Muscle layer of colon (tissue), 2 donors: ENCODE data around the gene RPL5.

Source experiments
- H3K27ac ChIP-seq: one replicate; pipeline ENCODE4 v1.7.0; 2013; ENCODE audit warnings: low read depth, mild to moderate bottlenecking, low read length, moderate library complexity
- H3K27me3 ChIP-seq, 2 donors: one replicate each; pipeline ENCODE4 v1.7.0; 2013; ENCODE audit warnings: low read length in 2 of 2, mild to moderate bottlenecking in 2 of 2; ENCODE audit not compliant: insufficient read depth in 2 of 2, control insufficient read depth in 1 of 2
- H3K36me3 ChIP-seq: one replicate; pipeline ENCODE4 v1.7.0; 2013; ENCODE audit warnings: mild to moderate bottlenecking, low read length; ENCODE audit not compliant: insufficient read depth
- H3K4me1 ChIP-seq: one replicate; pipeline ENCODE4 v1.7.0; 2013; ENCODE audit warnings: mild to moderate bottlenecking, low read length; ENCODE audit not compliant: insufficient read depth
- H3K4me3 ChIP-seq, 2 donors: one replicate each; pipeline ENCODE4 v1.7.0; 2013; ENCODE audit warnings: low read length in 2 of 2, low read depth in 1 of 2, mild to moderate bottlenecking in 1 of 2, moderate library complexity in 1 of 2
- H3K9ac ChIP-seq: one replicate; pipeline ENCODE4 v1.7.0; 2013; ENCODE audit warnings: low read length
- H3K9me3 ChIP-seq: one replicate; pipeline ENCODE4 v1.7.0; 2013; ENCODE audit warnings: mild to moderate bottlenecking, low read length
- donor health status: abdominal sarcoma.
- donor health status: Adenocarcinoma of cecum.

Gene RPL5

GRCh38 chr1:92858564-92859399 is 26.9 kb downstream of the RPL5 start:
- H3K27me3 ChIP-seq: no peaks in the 10 kb centered on the region
- no peaks in the 10 kb centered on the region for H3K4me1 ChIP-seq
- no peaks in the 10 kb centered on the region for H3K9me3 ChIP-seq
- H3K27ac ChIP-seq: no peak overlapping the region
- H3K36me3 ChIP-seq: no peaks in the 10 kb centered on the region
- no peak overlapping the region for H3K9ac ChIP-seq
- H3K4me3 ChIP-seq: peak overlapping the region in 1 of 2 donors; percentile 22

- no peaks in the 10 kb centered on the region for H3K4me1 ChIP-seq
- peak overlapping the region in 1 of 2 donors; percentile 22 for H3K4me3 ChIP-seq
- H3K27ac ChIP-seq: no peak overlapping the region
- H3K36me3 ChIP-seq: no peaks in the 10 kb centered on the region
- no peaks in the 10 kb centered on the region for H3K9me3 ChIP-seq
- H3K9ac ChIP-seq: no peak overlapping the region
- H3K27me3 ChIP-seq: no peaks in the 10 kb centered on the region
Observed at GRCh38 chr1:92859400-92860039, 27.7 kb downstream of the RPL5 start.

GRCh38 chr1:92862605-92863004 is 30.8 kb downstream of the RPL5 start:
- Histone ChIP-seq H3K27me3 (no peaks in the 10 kb centered on the region), H3K4me3 (no peak overlapping the region), H3K27ac (no peak overlapping the region), H3K9ac (no peak overlapping the region), H3K9me3 (no peaks in the 10 kb centered on the region), H3K4me1 (no peaks in the 10 kb centered on the region), H3K36me3 (no peaks in the 10 kb centered on the region)

GRCh38 chr1:92864131-92864530 is 32.3 kb downstream of the RPL5 start:
- Histone ChIP-seq H3K27ac (no peak overlapping the region), H3K4me1 (no peaks in the 10 kb centered on the region), H3K9me3 (no peaks in the 10 kb centered on the region), H3K27me3 (no peaks in the 10 kb centered on the region), H3K36me3 (no peaks in the 10 kb centered on the region), H3K4me3 (no peak overlapping the region), H3K9ac (no peak overlapping the region)

- Histone ChIP-seq H3K9ac (no peak overlapping the region), H3K9me3 (no peaks in the 10 kb centered on the region), H3K27me3 (no peaks in the 10 kb centered on the region), H3K4me1 (no peaks in the 10 kb centered on the region), H3K4me3 (no peak overlapping the region), H3K36me3 (peaks cover 5% of the 10 kb centered on the region), H3K27ac (no peak overlapping the region)
Observed at GRCh38 chr1:92870591-92870990, 38.8 kb downstream of the RPL5 start.

GRCh38 chr1:92872719-92873118 is 40.9 kb downstream of the RPL5 start:
- Histone ChIP-seq H3K27ac (no peak overlapping the region), H3K36me3 (peaks cover 5% of the 10 kb centered on the region), H3K9ac (no peak overlapping the region), H3K27me3 (no peaks in the 10 kb centered on the region), H3K4me1 (peaks cover 2% of the 10 kb centered on the region), H3K9me3 (no peaks in the 10 kb centered on the region), H3K4me3 (no peak overlapping the region)

- Histone ChIP-seq H3K4me3 (no peak overlapping the region), H3K9ac (no peak overlapping the region), H3K4me1 (peaks cover 5% of the 10 kb centered on the region), H3K9me3 (no peaks in the 10 kb centered on the region), H3K27ac (no peak overlapping the region), H3K36me3 (peaks cover 5% of the 10 kb centered on the region), H3K27me3 (no peaks in the 10 kb centered on the region)
Observed at GRCh38 chr1:92874987-92875386, 43.1 kb downstream of the RPL5 start.

- peaks cover 5% of the 10 kb centered on the region for H3K4me1 ChIP-seq
- H3K9ac ChIP-seq: no peak overlapping the region
- no peaks in the 10 kb centered on the region for H3K27me3 ChIP-seq
- H3K36me3 ChIP-seq: peaks cover 5% of the 10 kb centered on the region
- H3K9me3 ChIP-seq: no peaks in the 10 kb centered on the region
- H3K4me3 ChIP-seq: no peak overlapping the region
- no peak overlapping the region for H3K27ac ChIP-seq
Observed at GRCh38 chr1:92876351-92876750, 44.5 kb downstream of the RPL5 start.

- H3K9me3 ChIP-seq: no peaks in the 10 kb centered on the region
- H3K4me1 ChIP-seq: peaks cover 5% of the 10 kb centered on the region
- H3K27me3 ChIP-seq: no peaks in the 10 kb centered on the region
- no peak overlapping the region for H3K9ac ChIP-seq
- peaks cover 5% of the 10 kb centered on the region for H3K36me3 ChIP-seq
- no peak overlapping the region for H3K27ac ChIP-seq
- H3K4me3 ChIP-seq: no peak overlapping the region
Observed at GRCh38 chr1:92877081-92877711, 45.4 kb downstream of the RPL5 start.

- Histone ChIP-seq H3K4me3 (no peak overlapping the region), H3K36me3 (peaks cover 3% of the 10 kb centered on the region), H3K9me3 (no peaks in the 10 kb centered on the region), H3K27me3 (no peaks in the 10 kb centered on the region), H3K27ac (no peak overlapping the region), H3K4me1 (peaks cover 5% of the 10 kb centered on the region), H3K9ac (no peak overlapping the region)
Observed at GRCh38 chr1:92877792-92878191, 46.0 kb downstream of the RPL5 start.

- Histone ChIP-seq H3K4me3 (no peak overlapping the region), H3K27me3 (no peaks in the 10 kb centered on the region), H3K27ac (no peak overlapping the region), H3K9me3 (no peaks in the 10 kb centered on the region), H3K9ac (no peak overlapping the region), H3K36me3 (no peaks in the 10 kb centered on the region), H3K4me1 (peaks cover 5% of the 10 kb centered on the region)
Observed at GRCh38 chr1:92879316-92879968, 47.6 kb downstream of the RPL5 start.
